Suprapubic skin (tissue), 4 donors: ENCODE measurements around the gene STOML2. TPM values are rescaled to one million over a fixed set of nuclear protein-coding genes. Genes with fewer than 3 reads are reported as not detected.

Experiments used
- DNase-seq, 2 donors: peaks; one replicate each; pipeline ENCODE4 v3.0.0-alpha.2; 2019; ENCODE audit warnings: low spot score in 2 of 2
- H3K27ac ChIP-seq: fragments of 200-600 bp; sonication (generic); one replicate; pipeline ENCODE4 v1.5.1; 2019
- H3K27me3 ChIP-seq: fragments of 200-600 bp; sonication (generic); one replicate; pipeline ENCODE4 v1.5.1; 2019
- H3K36me3 ChIP-seq: fragments of 200-600 bp; sonication (generic); one replicate; pipeline ENCODE4 v1.5.1; 2019
- H3K4me1 ChIP-seq: fragments of 200-600 bp; sonication (generic); one replicate; pipeline ENCODE4 v1.5.1; 2019
- H3K4me3 ChIP-seq: fragments of 200-600 bp; sonication (generic); one replicate; pipeline ENCODE4 v1.5.1; 2019; ENCODE audit warnings: mild to moderate bottlenecking
- H3K9me3 ChIP-seq: fragments of 200-600 bp; sonication (generic); one replicate; pipeline ENCODE4 v1.5.1; 2019
- CTCF ChIP-seq, 2 donors: fragments of 200-600 bp in 1 of 2; fragments of 450-650 bp in 1 of 2; sonication (generic) in 1 of 2; IDR thresholded peaks; one replicate each; pipeline ENCODE4 v1.5.1; 2016 to 2019; ENCODE audit warnings: antibody characterized with exemption in 2 of 2, mild to moderate bottlenecking in 1 of 2, moderate library complexity in 1 of 2
- EP300 ChIP-seq: sonication (generic); formaldehyde crosslinking; IDR thresholded peaks from one replicate; pipeline ENCODE4 v1.6.1; 2017; ENCODE audit warnings: antibody characterized with exemption
- POLR2A ChIP-seq, 2 donors: fragments of 450-650 bp; IDR thresholded peaks; one replicate each; pipeline ENCODE4 v1.6.1; 2017; ENCODE audit warnings: antibody characterized with exemption in 2 of 2, mild to moderate bottlenecking in 2 of 2, moderate library complexity in 2 of 2
- POLR2AphosphoS5 ChIP-seq, 3 donors: sonication (generic); formaldehyde crosslinking; IDR thresholded peaks; one replicate each; pipeline ENCODE4 v1.6.1; 2017; ENCODE audit warnings: antibody characterized with exemption in 3 of 3
- WGBS: methylation state at CpG from one replicate; pipeline ENCODE4 v1.1.5; 2018; 5-methylcytosine and 5-hydroxymethylcytosine counted together
- total RNA-seq, 4 donors: library from RNA; depleted of rRNA; stranded (reverse); fragments of >200 nt; gene quantifications; one replicate each; pipeline ENCODE4 v1.1.0, GENCODE V29; 2016

STOML2 gene
- total RNA-seq, 4 donors from 2014 or later = 48.8 to 99.2 (median 91.1) TPM

DNA sequence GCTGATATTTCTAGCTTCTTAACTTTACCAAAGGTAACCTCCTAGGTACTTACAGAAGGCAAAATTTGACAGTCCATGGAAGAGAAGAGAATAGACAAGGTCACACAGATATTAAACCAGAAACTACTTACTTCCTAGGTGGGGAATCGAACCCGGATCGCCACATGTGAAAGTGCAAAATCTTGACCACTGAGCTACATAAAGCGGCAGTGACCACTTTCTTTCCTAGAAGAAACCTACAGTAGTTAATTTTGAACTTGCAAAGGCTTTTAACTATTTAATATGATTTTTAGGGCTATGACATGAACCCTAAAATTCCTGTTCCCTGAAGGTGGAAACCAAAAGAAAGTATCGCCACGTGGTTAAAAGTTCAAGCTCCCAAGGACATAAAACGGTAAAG, 33.1 kb upstream of the STOML2 start:
- no peaks in the 10 kb centered on the region for H3K36me3 ChIP-seq
- no peak overlapping the region for H3K4me3 ChIP-seq
- H3K9me3 ChIP-seq = no peaks in the 10 kb centered on the region
- DNase-seq = no peak
- no peak for TF ChIP-seq POLR2AphosphoS5 (IDR thresholded peaks at IDR 0.05)
- no peak for TF ChIP-seq CTCF (IDR thresholded peaks at IDR 0.05)
- no peak for TF ChIP-seq EP300
- no peak for TF ChIP-seq POLR2A (IDR thresholded peaks at IDR 0.05)
- no peak overlapping the region for H3K27ac ChIP-seq
- no peaks in the 10 kb centered on the region for H3K4me1 ChIP-seq
- WGBS = 88% methylated on average over 7 of the region's 7 CpGs
- no peaks in the 10 kb centered on the region for H3K27me3 ChIP-seq

DNA sequence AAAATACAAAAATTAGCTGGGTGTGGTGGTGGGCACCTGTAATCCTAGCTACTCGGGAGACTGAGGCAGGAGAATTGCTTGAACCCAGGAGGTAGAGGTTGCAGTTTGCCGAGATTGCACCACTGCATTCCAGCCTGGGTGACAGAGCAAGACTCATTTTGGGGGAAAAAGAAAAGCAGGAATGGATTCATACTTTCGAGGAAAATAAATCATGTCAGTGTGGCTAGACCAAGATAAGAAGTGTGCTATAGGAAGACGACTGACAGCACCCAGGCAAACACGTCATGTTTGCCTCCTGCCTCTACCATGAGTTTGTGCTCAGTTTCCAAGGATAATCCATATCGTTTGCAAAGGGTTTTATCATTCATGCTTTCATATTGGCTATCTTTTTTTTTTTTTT, 32.0 kb upstream of the STOML2 start:
- no peak for DNase-seq
- Histone ChIP-seq H3K4me3 (no peak overlapping the region), H3K27me3 (no peaks in the 10 kb centered on the region), H3K9me3 (no peaks in the 10 kb centered on the region), H3K36me3 (no peaks in the 10 kb centered on the region), H3K27ac (no peak overlapping the region), H3K4me1 (no peaks in the 10 kb centered on the region)
- TF ChIP-seq CTCF (IDR thresholded peaks at IDR 0.05) (no peak), EP300 (no peak), POLR2AphosphoS5 (IDR thresholded peaks at IDR 0.05) (no peak), POLR2A (IDR thresholded peaks at IDR 0.05) (no peak)
- WGBS = 79% methylated on average over 6 of the region's 6 CpGs

DNA sequence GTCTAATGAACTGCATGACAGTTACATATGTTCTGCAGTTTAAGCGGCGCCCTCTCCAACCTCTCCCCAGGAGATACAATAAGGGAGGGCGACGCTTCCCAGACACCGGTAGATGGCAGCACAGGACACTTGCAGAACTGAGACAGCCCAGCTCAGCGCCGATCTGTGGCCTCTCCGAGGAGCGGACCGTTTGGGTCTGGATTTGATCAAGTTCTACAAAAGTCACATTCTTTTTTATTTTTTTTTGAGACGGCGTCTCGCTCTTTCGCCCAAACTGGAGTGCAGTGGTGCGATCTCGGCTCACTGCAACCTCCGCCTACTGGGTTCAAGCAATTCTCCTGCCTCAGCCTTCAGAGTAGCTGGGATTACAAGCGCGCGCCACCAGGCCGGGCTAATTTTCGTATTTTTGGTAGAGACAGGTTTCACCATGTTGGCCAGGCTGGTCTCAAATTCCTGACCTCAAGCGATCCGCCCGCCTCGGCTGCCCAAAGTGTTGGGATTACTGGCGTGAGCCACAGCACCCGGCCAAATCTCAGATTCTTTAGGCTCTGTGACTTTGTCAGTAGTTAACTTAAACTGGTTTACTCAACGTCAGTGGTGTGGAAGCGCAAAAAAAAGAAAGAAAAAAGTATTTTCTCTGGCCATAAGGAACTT, 14.1 kb upstream of the STOML2 start:
- no peaks in the 10 kb centered on the region for H3K9me3 ChIP-seq
- 17% methylated on average over 30 of the region's 30 CpGs for WGBS
- H3K4me1 ChIP-seq = peaks cover 49% of the 10 kb centered on the region
- H3K4me3 ChIP-seq = peak overlapping the region; percentile 49
- H3K36me3 ChIP-seq = no peaks in the 10 kb centered on the region
- DNase-seq = peak; percentile 95 to 97
- no peaks in the 10 kb centered on the region for H3K27me3 ChIP-seq
- H3K27ac ChIP-seq = peak overlapping the region; percentile 89
- TF ChIP-seq CTCF (IDR thresholded peaks at IDR 0.05) = peak; percentile 90 to 91
- no peak for TF ChIP-seq EP300

GRCh38 chr9:35116539-35116897, 13.6 kb upstream of the STOML2 start:
- peak overlapping the region; percentile 49 for H3K4me3 ChIP-seq
- no peaks in the 10 kb centered on the region for H3K36me3 ChIP-seq
- H3K4me1 ChIP-seq = peaks cover 54% of the 10 kb centered on the region
- H3K27me3 ChIP-seq = no peaks in the 10 kb centered on the region
- H3K27ac ChIP-seq = peak overlapping the region; percentile 89
- 0% methylated on average over 12 of the region's 12 CpGs for WGBS
- H3K9me3 ChIP-seq = no peaks in the 10 kb centered on the region
- no peak for TF ChIP-seq POLR2A (IDR thresholded peaks at IDR 0.05)
- no peak for DNase-seq

DNA sequence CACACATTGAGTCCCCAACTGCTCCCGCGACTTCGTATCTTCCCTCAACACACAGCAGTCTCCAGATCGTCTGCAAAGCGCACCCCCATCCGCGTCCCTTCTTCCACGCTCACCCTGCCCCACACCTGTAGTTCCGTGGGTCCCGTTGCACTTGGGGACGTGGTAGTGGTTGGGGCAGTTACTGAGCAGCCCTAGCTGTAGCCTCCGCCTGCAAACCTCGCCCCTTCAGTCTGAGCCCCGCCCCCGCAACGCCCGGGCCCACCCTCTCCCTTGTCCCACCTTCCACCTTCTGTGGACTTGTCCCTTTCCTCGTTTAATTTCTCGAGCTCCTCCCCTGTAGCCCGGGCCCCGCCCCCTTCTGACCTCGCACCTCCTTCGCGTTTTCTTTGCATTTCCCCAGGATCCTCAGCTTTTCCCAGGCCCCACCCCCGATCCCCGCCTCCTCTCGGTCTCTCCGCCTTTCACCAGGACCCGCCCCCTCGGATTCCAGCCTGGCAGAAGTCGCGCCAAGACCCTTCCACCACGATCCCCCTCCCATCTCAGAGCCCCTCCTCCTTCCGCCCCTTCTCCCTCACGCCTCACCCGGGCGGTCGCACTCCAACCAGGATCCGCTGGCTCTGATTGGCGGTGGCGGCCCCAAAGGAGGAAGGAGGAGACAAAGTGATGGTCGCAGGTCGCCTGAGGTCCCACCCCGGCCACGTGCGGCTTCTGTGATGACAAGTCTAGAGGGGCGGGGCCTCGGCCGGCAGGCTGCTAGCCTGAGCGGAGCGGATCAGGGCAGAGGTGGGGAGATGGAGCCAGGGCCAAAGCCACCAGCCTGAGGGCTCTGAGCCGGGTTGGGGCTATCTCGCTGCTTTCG, 13.0 kb upstream of the STOML2 start, which contains the start of gene ATOSB:
TSS of gene ATOSB (minus strand) at position 183 of the 859 bp plus-strand sequence. CDS start 7,588 bp downstream, outside the sequence.
- H3K4me1 ChIP-seq = peaks cover 58% of the 10 kb centered on the region
- peak; percentile 99 for DNase-seq
- peak within 1 kb of the TSS; percentile 89 for H3K27ac ChIP-seq

More for the DNA sequence above, 13.0 kb upstream of the STOML2 start, which contains the start of gene ATOSB:
- under 1% methylated on average over 46 of the region's 54 CpGs for WGBS
- no peaks in the 10 kb centered on the region for H3K27me3 ChIP-seq
- peak within 1 kb of the TSS; percentile 49 for H3K4me3 ChIP-seq
- H3K9me3 ChIP-seq = no peaks in the 10 kb centered on the region
- H3K36me3 ChIP-seq = no peaks in the 10 kb centered on the region
- TF ChIP-seq POLR2A (IDR thresholded peaks at IDR 0.05) = no peak
- TF ChIP-seq EP300 = no peak
- TF ChIP-seq POLR2AphosphoS5 (IDR thresholded peaks at IDR 0.05) = no peak
- TF ChIP-seq CTCF (IDR thresholded peaks at IDR 0.05) = no peak
